Measurements from ENCODE around the gene NTN1. TPM values are rescaled to one million over a fixed set of nuclear protein-coding genes. Genes with fewer than 3 reads are reported as not detected.

Gene NTN1
- total RNA-seq, 1 experiment from 2014 or later: 1.2 TPM

DNA sequence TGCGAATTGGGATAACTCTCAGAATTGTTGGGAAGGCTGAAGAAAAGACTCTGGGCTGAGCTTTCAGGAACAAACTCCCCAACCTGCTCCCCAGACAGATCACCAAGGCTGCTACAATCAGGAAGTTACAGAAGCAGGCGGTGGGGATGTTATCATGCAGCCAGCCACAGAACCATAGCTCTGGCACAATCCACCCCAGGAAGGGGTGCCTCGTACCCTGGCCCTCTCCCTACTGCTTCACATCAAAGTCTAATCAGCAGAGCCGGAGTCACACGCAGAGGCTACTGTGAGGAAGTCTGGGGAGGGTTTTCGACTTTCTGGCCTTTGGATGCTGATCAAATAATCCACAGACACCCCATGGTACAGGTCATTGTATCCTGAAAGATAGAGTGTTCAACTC is 86.8 kb downstream of the NTN1 start:
- no peak overlapping the region for H3K18ac ChIP-seq (ENCODE audit: insufficient read length, low read depth, low read length)
- no peak overlapping the region for H3K4ac ChIP-seq (ENCODE audit: low read depth, low read length)
- H3K79me2 ChIP-seq (ENCODE audit: insufficient read depth, low read length): no peaks in the 10 kb centered on the region
- no peak overlapping the region for H2BK120ac ChIP-seq (ENCODE audit: low read depth, low read length, poor library complexity, severe bottlenecking)
- H3K27ac Mint-ChIP-seq: peak overlapping the region in 1 of 3 experiments; percentile 52; a peak in 1 of 7 replicates
- no peak overlapping the region for H2BK12ac ChIP-seq (ENCODE audit: insufficient read length, low read depth, low read length)
- H3K36me3 Mint-ChIP-seq (ENCODE audit: insufficient read depth in 1 of 3, low read depth in 3 of 3): no peaks in the 10 kb centered on the region
- no peak overlapping the region for H3K23ac ChIP-seq (ENCODE audit: insufficient read length, low read depth, low read length)
- no peaks in the 10 kb centered on the region for H3K27me3 ChIP-seq (ENCODE audit: insufficient read depth, low read length)
- H3K27ac ChIP-seq (ENCODE audit: insufficient read length, low read depth, low read length): no peak overlapping the region
- H3K9me3 Mint-ChIP-seq: no peaks in the 10 kb centered on the region
- no peak overlapping the region for H2AFZ ChIP-seq (ENCODE audit: low read length)
- no peak overlapping the region for H4K5ac ChIP-seq (ENCODE audit: insufficient read length, low read depth, low read length)
- H3K9ac ChIP-seq (ENCODE audit: extremely low read depth, insufficient read length, low read length): no peak overlapping the region
- WGBS (ENCODE audit: extremely low coverage, insufficient read length, low lambda C conversion rate): no CpG with 5 or more reads among the region's 6 CpGs
- no peak overlapping the region for H2BK20ac ChIP-seq (ENCODE audit: low read depth, low read length, poor library complexity, severe bottlenecking)
- H3T11ph ChIP-seq (ENCODE audit: low read length): no peak overlapping the region
- no peaks in the 10 kb centered on the region for H3K9me3 ChIP-seq (ENCODE audit: control insufficient read depth, low read depth, low read length)
- DNase-seq: no peak
- H2AK5ac ChIP-seq (ENCODE audit: insufficient read length, low read length): no peak overlapping the region
- no peak overlapping the region for H2BK5ac ChIP-seq (ENCODE audit: insufficient read length, low read length)
- H3K56ac ChIP-seq (ENCODE audit: insufficient read length, low read depth, low read length): no peak overlapping the region
- H2BK15ac ChIP-seq (ENCODE audit: low read depth, low read length): no peak overlapping the region
- peaks cover 4% of the 10 kb centered on the region; the same call in 1 of the 2 replicates for H3K27me3 Mint-ChIP-seq (ENCODE audit: low read depth)
- H3K14ac ChIP-seq (ENCODE audit: insufficient read depth, low read length): no peak overlapping the region; the same call in 1 of the 2 replicates
- TF ChIP-seq, protein P1, sequence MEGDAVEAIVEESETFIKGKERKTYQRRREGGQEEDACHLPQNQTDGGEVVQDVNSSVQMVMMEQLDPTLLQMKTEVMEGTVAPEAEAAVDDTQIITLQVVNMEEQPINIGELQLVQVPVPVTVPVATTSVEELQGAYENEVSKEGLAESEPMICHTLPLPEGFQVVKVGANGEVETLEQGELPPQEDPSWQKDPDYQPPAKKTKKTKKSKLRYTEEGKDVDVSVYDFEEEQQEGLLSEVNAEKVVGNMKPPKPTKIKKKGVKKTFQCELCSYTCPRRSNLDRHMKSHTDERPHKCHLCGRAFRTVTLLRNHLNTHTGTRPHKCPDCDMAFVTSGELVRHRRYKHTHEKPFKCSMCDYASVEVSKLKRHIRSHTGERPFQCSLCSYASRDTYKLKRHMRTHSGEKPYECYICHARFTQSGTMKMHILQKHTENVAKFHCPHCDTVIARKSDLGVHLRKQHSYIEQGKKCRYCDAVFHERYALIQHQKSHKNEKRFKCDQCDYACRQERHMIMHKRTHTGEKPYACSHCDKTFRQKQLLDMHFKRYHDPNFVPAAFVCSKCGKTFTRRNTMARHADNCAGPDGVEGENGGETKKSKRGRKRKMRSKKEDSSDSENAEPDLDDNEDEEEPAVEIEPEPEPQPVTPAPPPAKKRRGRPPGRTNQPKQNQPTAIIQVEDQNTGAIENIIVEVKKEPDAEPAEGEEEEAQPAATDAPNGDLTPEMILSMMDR (conservative IDR thresholded peaks at IDR 0.05): no peak
- H3K4me1 Mint-ChIP-seq: peaks cover 43 to 55% of the 10 kb centered on the region in 2 experiments
- no peaks in the 10 kb centered on the region for H4K20me1 ChIP-seq (ENCODE audit: control insufficient read depth, insufficient read depth, insufficient read length)
- no peaks in the 10 kb centered on the region for H3K79me1 ChIP-seq (ENCODE audit: insufficient read depth, low read depth, low read length, poor library complexity, severe bottlenecking)
- no peaks in the 10 kb centered on the region for H3K23me2 ChIP-seq (ENCODE audit: insufficient read length, low read depth, low read length, poor library complexity, severe bottlenecking)
- no peak overlapping the region for H3K4me3 Mint-ChIP-seq
- no peak overlapping the region for H3K4me2 ChIP-seq (ENCODE audit: insufficient read depth, insufficient read length, low read length)
- peaks cover 11% of the 10 kb centered on the region; the same call in 1 of the 2 replicates for H3K4me1 ChIP-seq (ENCODE audit: insufficient read depth, low read length)
- H4K8ac ChIP-seq (replicated peaks; ENCODE audit: insufficient read length, low read depth, low read length): no peak overlapping the region
- H4K91ac ChIP-seq (ENCODE audit: insufficient read length, low read depth, low read length): no peak overlapping the region
